Endodermal cell (in vitro differentiated cells): ENCODE results near the gene GID4. TPM values are rescaled to one million over a fixed set of nuclear protein-coding genes. Genes with fewer than 3 reads are reported as not detected.

Source experiments
- DNase-seq: peaks from one replicate; pipeline ENCODE4 v3.0.0-alpha.2; 2017
- H3K27ac ChIP-seq: 2 replicates; pipeline ENCODE4 v1.5.1; 2013; ENCODE audit warnings: mild to moderate bottlenecking, low read depth, low read length, moderate library complexity
- H3K27me3 ChIP-seq: 2 replicates; pipeline ENCODE4 v1.6.1; 2013; ENCODE audit warnings: mild to moderate bottlenecking, low read length, moderate library complexity; ENCODE audit not compliant: insufficient read depth, control insufficient read depth, poor library complexity, severe bottlenecking
- H3K36me3 ChIP-seq: 2 replicates; pipeline ENCODE4 v1.7.0; 2013; ENCODE audit warnings: mild to moderate bottlenecking, low read length, moderate library complexity; ENCODE audit not compliant: control insufficient read depth, insufficient read depth
- H3K4me1 ChIP-seq: one replicate; pipeline ENCODE4 v1.7.0; 2013; ENCODE audit warnings: low read length; ENCODE audit not compliant: control insufficient read depth, insufficient read depth
- H3K4me3 ChIP-seq: 2 replicates; pipeline ENCODE4 v1.5.1; 2013; ENCODE audit warnings: mild to moderate bottlenecking, low read length, moderate library complexity
- H3K9ac ChIP-seq: 2 replicates; pipeline ENCODE4 v1.6.1; 2013; ENCODE audit warnings: mild to moderate bottlenecking, low read length, moderate library complexity; ENCODE audit not compliant: poor library complexity, severe bottlenecking; ENCODE audit errors: extremely low read depth
- H3K9me3 ChIP-seq: 2 replicates; pipeline ENCODE4 v1.6.1; 2013; ENCODE audit warnings: mild to moderate bottlenecking, low read length, moderate library complexity; ENCODE audit not compliant: control insufficient read depth
- H3K27ac Mint-ChIP-seq: 2 replicates; pipeline ENCODE4 v1.8.0; 2020; ENCODE audit warnings: mixed read lengths
- H3K27me3 Mint-ChIP-seq: 2 replicates; pipeline ENCODE4 v1.8.0; 2021; ENCODE audit warnings: mild to moderate bottlenecking, mixed read lengths; ENCODE audit not compliant: insufficient read depth
- H3K36me3 Mint-ChIP-seq: 2 replicates; pipeline ENCODE4 v1.8.0; 2020; ENCODE audit warnings: low read depth, mixed read lengths
- H3K4me1 Mint-ChIP-seq: 2 replicates; pipeline ENCODE4 v1.8.0; 2020; ENCODE audit warnings: mixed read lengths
- H3K4me3 Mint-ChIP-seq: 2 replicates; pipeline ENCODE4 v1.8.0; 2020; ENCODE audit warnings: mild to moderate bottlenecking, moderate library complexity, mixed read lengths
- H3K9me3 Mint-ChIP-seq: 2 replicates; pipeline ENCODE4 v1.8.0; 2020; ENCODE audit warnings: mild to moderate bottlenecking, mixed read lengths
- WGBS, 2 experiments: methylation state at CpG; one replicate each; pipeline versions ENCODE4 v1.1.5 to v1.1.7; 2013; ENCODE audit warnings: missing lambda C conversion rate in 2 of 2, mixed read lengths in 1 of 2; ENCODE audit not compliant: insufficient coverage in 1 of 2, insufficient read length in 1 of 2; 5-methylcytosine and 5-hydroxymethylcytosine counted together
- total RNA-seq, 2 donors: library from RNA; stranded (reverse); fragmentation: NEBNext Ultra II Directional in 1 of 2; extraction: Animal tissue kit (Norgen Biotek cat#: 25700) in 1 of 2; gene quantifications; 2 replicates in 1 of 2; 3 replicates in 1 of 2; pipeline ENCODE4 v1.2.1, GENCODE V29; 2021
- TF ChIP-seq, protein P1 (sequence below): fragments of 200-600 bp; sonication (generic); conservative IDR thresholded peaks from 2 replicates; pipeline ENCODE4 v1.5.0; 2021; ENCODE audit warnings: antibody characterized with exemption, mild to moderate bottlenecking

The GID4 gene
- total RNA-seq, 2 donors from 2014 or later: 20.5 to 20.8 TPM

DNA sequence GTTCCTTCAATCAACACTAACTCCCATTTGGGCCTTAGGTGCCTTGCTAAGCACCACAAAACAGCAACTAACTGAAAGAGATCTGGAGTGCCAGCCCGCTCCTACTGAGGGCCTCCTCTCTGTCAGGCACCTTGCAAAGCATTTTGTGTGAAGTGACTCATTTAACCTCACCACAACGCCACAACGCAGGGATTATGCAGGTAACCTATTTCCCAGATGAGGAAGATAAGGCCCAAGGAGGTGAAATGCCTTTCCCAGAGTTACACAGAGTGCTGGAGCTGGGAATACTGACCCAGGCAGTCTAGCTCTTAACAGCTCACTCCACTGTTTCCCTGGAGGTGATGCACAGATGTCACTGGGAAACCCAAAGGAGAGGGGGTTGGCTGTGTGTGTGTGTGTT, 33.7 kb upstream of the GID4 start:
- Histone ChIP-seq H3K9ac (no peak overlapping the region), H3K36me3 (peaks cover 54% of the 10 kb centered on the region), H3K4me3 (no peak overlapping the region), H3K4me1 (peaks cover 16% of the 10 kb centered on the region), H3K9me3 (no peaks in the 10 kb centered on the region), H3K27me3 (no peaks in the 10 kb centered on the region), H3K27ac (no peak overlapping the region)
- DNase-seq: peak; percentile 56
- Mint-ChIP-seq H3K36me3 (peaks cover 23% of the 10 kb centered on the region), H3K4me1 (peaks cover 13% of the 10 kb centered on the region), H3K27me3 (no peaks in the 10 kb centered on the region), H3K9me3 (no peaks in the 10 kb centered on the region), H3K27ac (no peak overlapping the region), H3K4me3 (no peak overlapping the region)
- TF ChIP-seq, protein P1, sequence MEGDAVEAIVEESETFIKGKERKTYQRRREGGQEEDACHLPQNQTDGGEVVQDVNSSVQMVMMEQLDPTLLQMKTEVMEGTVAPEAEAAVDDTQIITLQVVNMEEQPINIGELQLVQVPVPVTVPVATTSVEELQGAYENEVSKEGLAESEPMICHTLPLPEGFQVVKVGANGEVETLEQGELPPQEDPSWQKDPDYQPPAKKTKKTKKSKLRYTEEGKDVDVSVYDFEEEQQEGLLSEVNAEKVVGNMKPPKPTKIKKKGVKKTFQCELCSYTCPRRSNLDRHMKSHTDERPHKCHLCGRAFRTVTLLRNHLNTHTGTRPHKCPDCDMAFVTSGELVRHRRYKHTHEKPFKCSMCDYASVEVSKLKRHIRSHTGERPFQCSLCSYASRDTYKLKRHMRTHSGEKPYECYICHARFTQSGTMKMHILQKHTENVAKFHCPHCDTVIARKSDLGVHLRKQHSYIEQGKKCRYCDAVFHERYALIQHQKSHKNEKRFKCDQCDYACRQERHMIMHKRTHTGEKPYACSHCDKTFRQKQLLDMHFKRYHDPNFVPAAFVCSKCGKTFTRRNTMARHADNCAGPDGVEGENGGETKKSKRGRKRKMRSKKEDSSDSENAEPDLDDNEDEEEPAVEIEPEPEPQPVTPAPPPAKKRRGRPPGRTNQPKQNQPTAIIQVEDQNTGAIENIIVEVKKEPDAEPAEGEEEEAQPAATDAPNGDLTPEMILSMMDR: no peak
- WGBS, 2 experiments: 84 to 86% methylated on average over 3 of the region's 3 CpGs

DNA sequence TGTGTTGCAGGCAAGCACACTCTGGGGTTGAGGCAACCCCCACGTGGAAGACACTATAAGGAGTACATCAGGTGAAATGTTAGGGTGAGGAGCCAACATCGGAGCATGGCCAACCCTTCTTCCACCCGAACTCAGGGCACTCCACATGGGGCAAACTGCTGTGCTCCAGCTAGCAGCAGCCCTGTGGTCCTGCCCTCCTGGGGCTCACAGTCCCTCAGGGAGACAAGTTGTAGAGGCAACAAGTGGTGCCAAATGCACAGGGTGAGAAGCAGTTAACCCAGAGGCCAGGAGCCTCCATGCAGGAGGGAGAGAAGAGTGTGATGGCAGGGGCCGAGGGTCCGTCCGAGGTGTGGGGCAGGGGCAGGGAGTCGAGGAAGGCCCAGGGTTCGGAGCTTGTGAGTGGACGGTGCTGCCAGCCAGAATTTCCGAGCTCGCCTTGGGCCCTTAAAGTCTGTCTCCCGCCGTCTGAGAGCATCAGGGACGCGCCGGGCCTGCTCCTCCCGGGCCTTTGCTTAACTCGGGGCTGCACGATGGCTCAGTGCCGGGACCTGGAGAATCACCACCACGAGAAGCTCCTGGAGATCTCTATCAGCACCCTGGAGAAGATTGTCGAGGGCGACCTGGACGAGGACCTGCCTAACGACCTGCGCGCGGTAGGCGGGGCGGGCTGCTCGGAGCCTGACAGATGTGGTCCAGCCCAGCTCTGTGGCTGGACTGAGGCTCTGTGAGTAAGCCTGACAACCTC, 32.5 kb upstream of the GID4 start:
- peak; percentile 83 for DNase-seq
- Mint-ChIP-seq H3K4me1 (peaks cover 13% of the 10 kb centered on the region), H3K27ac (no peak overlapping the region), H3K9me3 (no peaks in the 10 kb centered on the region), H3K36me3 (peaks cover 32% of the 10 kb centered on the region), H3K27me3 (no peaks in the 10 kb centered on the region), H3K4me3 (no peak overlapping the region)
- Histone ChIP-seq H3K4me1 (peaks cover 16% of the 10 kb centered on the region), H3K36me3 (peaks cover 66% of the 10 kb centered on the region), H3K4me3 (no peak overlapping the region), H3K27me3 (no peaks in the 10 kb centered on the region), H3K9ac (no peak overlapping the region), H3K27ac (no peak overlapping the region), H3K9me3 (no peaks in the 10 kb centered on the region)
- 94% methylated on average over 17 to 25 of the region's 31 CpGs for WGBS, 2 experiments
- TF ChIP-seq, protein P1: no peak

DNA sequence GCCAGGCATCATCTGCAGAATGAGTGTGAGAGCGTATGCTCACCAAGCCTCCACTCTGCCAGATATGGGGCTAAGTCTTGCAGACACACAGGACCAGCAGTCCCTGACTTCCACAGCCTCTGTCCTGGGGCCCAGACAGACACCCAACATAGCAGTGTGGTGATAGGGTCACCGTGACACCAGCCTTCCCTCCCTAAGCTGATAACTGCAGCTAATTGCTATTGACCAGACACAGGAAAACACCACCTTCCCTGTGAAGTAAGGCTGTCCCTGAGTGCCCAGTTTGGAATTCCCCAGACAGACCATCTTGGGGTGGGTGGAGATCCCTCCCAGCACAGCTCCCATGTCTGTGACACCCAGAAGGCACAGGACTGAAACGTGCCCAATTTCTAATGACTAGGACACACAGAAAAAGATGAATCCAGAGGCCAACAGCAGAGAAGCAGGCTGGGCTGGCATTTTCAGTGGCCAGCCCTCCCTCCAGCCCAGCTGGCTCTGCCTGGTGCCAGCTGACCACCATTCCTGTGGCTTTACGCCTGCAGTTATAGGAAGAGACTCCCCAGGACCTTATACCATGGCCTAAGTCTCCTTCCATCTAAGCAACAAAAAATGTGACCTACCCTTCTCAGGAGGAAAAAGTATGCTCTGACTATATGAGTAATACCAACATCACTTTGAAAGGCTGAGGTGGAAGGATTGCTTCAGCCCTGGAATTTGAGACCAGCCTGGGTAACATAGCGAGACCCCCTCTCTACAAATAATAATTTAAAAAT, 30.5 kb upstream of the GID4 start:
- 86 to 93% methylated on average over 4 to 5 of the region's 5 CpGs for WGBS, 2 experiments
- H3K27ac Mint-ChIP-seq: no peak overlapping the region
- H3K9ac ChIP-seq: no peak overlapping the region

More for the DNA sequence above, 30.5 kb upstream of the GID4 start:
- TF ChIP-seq, protein P1: no peak
- no peaks in the 10 kb centered on the region for H3K9me3 Mint-ChIP-seq
- Histone ChIP-seq H3K27ac (no peak overlapping the region), H3K4me1 (peaks cover 16% of the 10 kb centered on the region), H3K36me3 (peaks cover 86% of the 10 kb centered on the region), H3K27me3 (no peaks in the 10 kb centered on the region), H3K4me3 (no peak overlapping the region), H3K9me3 (no peaks in the 10 kb centered on the region)
- no peaks in the 10 kb centered on the region for H3K27me3 Mint-ChIP-seq
- H3K4me3 Mint-ChIP-seq: no peak overlapping the region
- H3K36me3 Mint-ChIP-seq: peaks cover 49% of the 10 kb centered on the region
- DNase-seq: no peak
- peaks cover 13% of the 10 kb centered on the region for H3K4me1 Mint-ChIP-seq
